NCI-H2196 treated with DMSO at 0.1 percent for 48 hours (cell line): ENCODE data around the gene RGS7.

Experiments
- DNase-seq: peaks from one replicate; lab custom pipeline; 2025; ENCODE audit not compliant: unreplicated experiment; lab: John Stamatoyannopoulos, UW

Gene RGS7

GRCh38 chr1:240869071-240869470 is 487.9 kb downstream of the RGS7 start:
- no peak for DNase-seq

- DNase-seq: no peak
These were observed 490.3 kb downstream of the RGS7 start for GRCh38 chr1:240866724-240867123.

- DNase-seq: no peak
These were observed 497.0 kb downstream of the RGS7 start for GRCh38 chr1:240860023-240860422.

- DNase-seq: no peak
These were observed 502.6 kb downstream of the RGS7 start for GRCh38 chr1:240854367-240854766.

GRCh38 chr1:240847325-240847724 is 509.7 kb downstream of the RGS7 start:
- DNase-seq: no peak

GRCh38 chr1:240844486-240844885 is 512.5 kb downstream of the RGS7 start:
- DNase-seq: no peak

GRCh38 chr1:240843798-240844197 is 513.2 kb downstream of the RGS7 start:
- no peak for DNase-seq

- DNase-seq: no peak
These were observed 520.7 kb downstream of the RGS7 start for GRCh38 chr1:240836271-240836670.

GRCh38 chr1:240835291-240835690 is 521.7 kb downstream of the RGS7 start:
- DNase-seq: no peak

- no peak for DNase-seq
These were observed 523.9 kb downstream of the RGS7 start for GRCh38 chr1:240833075-240833474.

GRCh38 chr1:240831922-240832321 is 525.1 kb downstream of the RGS7 start:
- no peak for DNase-seq

- no peak for DNase-seq
These were observed 525.8 kb downstream of the RGS7 start for GRCh38 chr1:240831191-240831631.

GRCh38 chr1:240829487-240829886 is 527.5 kb downstream of the RGS7 start:
- no peak for DNase-seq

GRCh38 chr1:240827786-240828185 is 529.2 kb downstream of the RGS7 start:
- DNase-seq: no peak

- DNase-seq: no peak
These were observed 532.8 kb downstream of the RGS7 start for GRCh38 chr1:240824238-240824637.

GRCh38 chr1:240823357-240823756 is 533.6 kb downstream of the RGS7 start:
- no peak for DNase-seq

- DNase-seq: no peak
These were observed 535.1 kb downstream of the RGS7 start for GRCh38 chr1:240821925-240822324.

GRCh38 chr1:240820816-240821215 is 536.2 kb downstream of the RGS7 start:
- DNase-seq: no peak

GRCh38 chr1:240816472-240816871 is 540.5 kb downstream of the RGS7 start:
- no peak for DNase-seq

- DNase-seq: no peak
These were observed 543.3 kb downstream of the RGS7 start for GRCh38 chr1:240813720-240814119.

GRCh38 chr1:240811256-240811655 is 545.7 kb downstream of the RGS7 start:
- no peak for DNase-seq

GRCh38 chr1:240808381-240808780 is 548.6 kb downstream of the RGS7 start:
- DNase-seq: no peak

GRCh38 chr1:240806200-240806745 is 550.7 kb downstream of the RGS7 start:
- no peak for DNase-seq

GRCh38 chr1:240804475-240804874 is 552.5 kb downstream of the RGS7 start:
- DNase-seq: no peak
